ENCODE measurements around the gene RFFL. TPM values are rescaled to one million over a fixed set of nuclear protein-coding genes. Genes with fewer than 3 reads are reported as not detected.

Gene RFFL
- total RNA-seq, 1 experiment from 2014 or later, result 29.6 TPM

- H3K27ac Mint-ChIP-seq (ENCODE audit: unreplicated experiment), result no peak overlapping the region
- intact Hi-C loops (cut with micrococcal nuclease; ENCODE audit: unreplicated experiment), result no loop called here
- H3K27me3 Mint-ChIP-seq (ENCODE audit: insufficient read depth, unreplicated experiment), result no peaks in the 10 kb centered on the region
- no peak overlapping the region for H3K4me3 Mint-ChIP-seq (ENCODE audit: unreplicated experiment)
- no peak for TF ChIP-seq CTCF (IDR thresholded peaks at IDR 0.05; ENCODE audit: insufficient read depth in 1 of 2, low read depth in 1 of 2, low read length in 1 of 2, severe bottlenecking in 1 of 2, unreplicated experiment in 1 of 2)
- H3K9me3 Mint-ChIP-seq (ENCODE audit: unreplicated experiment), result no peaks in the 10 kb centered on the region
- peaks cover 6% of the 10 kb centered on the region for H3K36me3 Mint-ChIP-seq (ENCODE audit: insufficient read depth, unreplicated experiment)
- ChIA-PET CTCF (interaction anchor here (1.5 kb wide), 1 partner anchor 9 kb away, joined by 4 read pairs; no protein-coding TSS in a partner anchor), POLR2A (no interaction called here)
- Histone ChIP-seq H3K4me1 (peaks cover 28% of the 10 kb centered on the region), H3K9me3 (no peaks in the 10 kb centered on the region), H3K4me3 (ENCODE audit: low read depth, low read length) (no peak overlapping the region), H3K27me3 (replicated peaks; ENCODE audit: control insufficient read depth, insufficient read depth, low read length) (no peaks in the 10 kb centered on the region), H3K36me3 (ENCODE audit: control insufficient read depth, insufficient read depth, low read length) (no peaks in the 10 kb centered on the region)
- DNase-seq, result no peak
- H3K4me1 Mint-ChIP-seq (ENCODE audit: low read depth, unreplicated experiment), result peaks cover 23% of the 10 kb centered on the region
- BruUV-seq (replicated peaks), result no TSS peak
Observed at GRCh38 chr17:35080536-35080935, 17.0 kb upstream of the RFFL start.

GRCh38 chr17:35079547-35080423, 16.3 kb upstream of the RFFL start:
- H3K27ac Mint-ChIP-seq (ENCODE audit: unreplicated experiment), result peak overlapping the region; percentile 0
- peak in 1 of 2 experiments; percentile 23 for DNase-seq
- no peaks in the 10 kb centered on the region for H3K27me3 Mint-ChIP-seq (ENCODE audit: insufficient read depth, unreplicated experiment)
- H3K4me1 Mint-ChIP-seq (ENCODE audit: low read depth, unreplicated experiment), result peaks cover 31% of the 10 kb centered on the region
- ChIA-PET POLR2A (no interaction called here), CTCF (interaction anchor here (0.6 to 1.5 kb wide), 2 partner anchors 10 to 46 kb away, joined by 4 read pairs; no protein-coding TSS in a partner anchor)
- no peaks in the 10 kb centered on the region for H3K36me3 ChIP-seq (ENCODE audit: control insufficient read depth, insufficient read depth, low read length)
- peaks cover 29% of the 10 kb centered on the region for H3K4me1 ChIP-seq
- peaks cover 6% of the 10 kb centered on the region for H3K36me3 Mint-ChIP-seq (ENCODE audit: insufficient read depth, unreplicated experiment)
- no peak for TF ChIP-seq CTCF (IDR thresholded peaks at IDR 0.05; ENCODE audit: insufficient read depth in 1 of 2, low read depth in 1 of 2, low read length in 1 of 2, severe bottlenecking in 1 of 2, unreplicated experiment in 1 of 2)
- no TSS peak for BruUV-seq (replicated peaks)
- H3K9me3 ChIP-seq, result no peaks in the 10 kb centered on the region
- no peaks in the 10 kb centered on the region for H3K9me3 Mint-ChIP-seq (ENCODE audit: unreplicated experiment)
- intact Hi-C loops (cut with micrococcal nuclease; ENCODE audit: unreplicated experiment), result no loop called here
- H3K4me3 Mint-ChIP-seq (ENCODE audit: unreplicated experiment), result no peak overlapping the region
- no peaks in the 10 kb centered on the region for H3K27me3 ChIP-seq (replicated peaks; ENCODE audit: control insufficient read depth, insufficient read depth, low read length)
- H3K4me3 ChIP-seq (ENCODE audit: low read depth, low read length), result no peak overlapping the region

GRCh38 chr17:35076874-35077273, 13.4 kb upstream of the RFFL start:
- H3K4me1 Mint-ChIP-seq (ENCODE audit: low read depth, unreplicated experiment), result peaks cover 40% of the 10 kb centered on the region
- H3K4me3 Mint-ChIP-seq (ENCODE audit: unreplicated experiment), result no peak overlapping the region
- TF ChIP-seq CTCF (IDR thresholded peaks at IDR 0.05; ENCODE audit: insufficient read depth in 1 of 2, low read depth in 1 of 2, low read length in 1 of 2, severe bottlenecking in 1 of 2, unreplicated experiment in 1 of 2), result no peak
- H3K36me3 Mint-ChIP-seq (ENCODE audit: insufficient read depth, unreplicated experiment), result peaks cover 1% of the 10 kb centered on the region
- ChIA-PET CTCF (no interaction called here), POLR2A (no interaction called here)
- Histone ChIP-seq H3K36me3 (ENCODE audit: control insufficient read depth, insufficient read depth, low read length) (no peaks in the 10 kb centered on the region), H3K9me3 (no peaks in the 10 kb centered on the region), H3K4me3 (ENCODE audit: low read depth, low read length) (no peak overlapping the region), H3K27me3 (replicated peaks; ENCODE audit: control insufficient read depth, insufficient read depth, low read length) (no peaks in the 10 kb centered on the region), H3K4me1 (peaks cover 40% of the 10 kb centered on the region)
- H3K27me3 Mint-ChIP-seq (ENCODE audit: insufficient read depth, unreplicated experiment), result no peaks in the 10 kb centered on the region
- no peaks in the 10 kb centered on the region for H3K9me3 Mint-ChIP-seq (ENCODE audit: unreplicated experiment)
- H3K27ac Mint-ChIP-seq (ENCODE audit: unreplicated experiment), result no peak overlapping the region
- BruUV-seq (replicated peaks), result no TSS peak
- no peak for DNase-seq
- intact Hi-C loops (cut with micrococcal nuclease; ENCODE audit: unreplicated experiment), result no loop called here

Measured in Caco-2 (cell line).